DMS53 (cell line): ENCODE measurements around the gene MCMBP.

Source experiments
- DNase-seq: peaks from one replicate; lab custom pipeline; 2025; lab: John Stamatoyannopoulos, UW

Gene MCMBP

DNA sequence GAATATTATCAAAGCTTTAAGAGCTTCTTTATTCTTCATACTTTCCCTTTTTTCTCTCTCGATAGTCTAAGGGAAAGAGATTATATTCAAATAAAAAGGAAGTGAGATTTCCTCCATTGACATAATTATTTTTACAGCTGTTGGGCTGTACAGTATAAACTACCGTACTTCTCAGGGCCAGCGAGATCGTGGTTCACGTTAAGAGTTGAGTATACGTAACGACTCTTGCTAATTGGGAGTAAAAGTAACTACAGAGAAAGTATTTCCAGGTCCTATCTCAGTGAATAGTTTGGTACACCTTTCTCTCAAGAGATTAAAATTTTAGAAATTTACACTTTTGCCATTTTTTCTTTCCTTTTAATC, 89.0 kb downstream of the MCMBP start:
- no peak for DNase-seq

DNA sequence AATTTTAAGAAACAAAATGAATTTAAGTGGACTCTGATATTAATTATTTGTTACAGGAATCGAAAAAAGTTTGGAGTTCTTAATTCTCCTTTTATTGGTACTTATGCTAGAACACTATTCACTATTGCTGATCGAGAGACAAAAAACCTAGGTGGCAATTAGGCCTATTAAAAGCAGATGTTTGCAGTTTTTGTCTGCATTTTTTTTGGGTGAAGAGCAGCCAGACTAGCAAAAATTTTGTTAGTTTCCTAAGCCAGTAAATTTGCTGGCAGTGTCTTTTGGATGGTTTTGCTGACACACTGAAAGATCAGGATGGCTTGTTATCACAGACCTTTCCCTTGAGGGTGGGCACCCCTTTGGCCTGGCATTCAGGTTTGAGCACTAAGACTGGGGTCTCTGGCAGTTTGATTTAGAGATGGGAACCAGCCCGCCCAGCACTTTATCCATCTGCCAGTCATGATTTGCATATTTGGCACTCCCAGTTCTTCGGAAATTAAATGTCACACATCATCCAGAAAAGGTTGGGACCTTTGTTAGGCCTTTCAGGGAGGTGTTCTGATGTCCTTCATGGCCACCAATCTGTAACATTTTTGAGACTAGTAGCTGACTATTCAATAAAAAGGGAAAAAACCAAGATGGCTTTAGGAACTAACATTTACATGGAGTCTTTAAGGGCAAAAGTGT, 89.5 kb downstream of the MCMBP start:
- no peak for DNase-seq

DNA sequence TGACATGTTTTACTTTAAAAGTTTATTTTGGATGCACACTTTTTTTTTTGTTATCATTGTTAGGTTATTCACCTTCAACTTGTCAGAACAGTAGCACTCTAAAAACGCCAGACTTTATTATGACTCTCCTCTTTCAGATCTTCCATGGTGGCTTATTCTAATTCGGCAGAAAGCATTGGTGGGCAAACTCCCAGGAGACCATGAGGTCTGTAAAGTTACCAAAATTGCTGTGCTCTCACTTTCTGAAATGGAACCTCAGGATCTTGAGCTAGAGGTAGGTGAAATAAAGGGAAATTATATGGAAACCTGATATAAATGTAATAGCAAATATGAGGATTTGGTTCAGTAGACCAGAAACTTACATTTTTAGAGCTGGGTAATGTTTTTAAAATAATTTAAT, 91.1 kb downstream of the MCMBP start:
- no peak for DNase-seq

DNA sequence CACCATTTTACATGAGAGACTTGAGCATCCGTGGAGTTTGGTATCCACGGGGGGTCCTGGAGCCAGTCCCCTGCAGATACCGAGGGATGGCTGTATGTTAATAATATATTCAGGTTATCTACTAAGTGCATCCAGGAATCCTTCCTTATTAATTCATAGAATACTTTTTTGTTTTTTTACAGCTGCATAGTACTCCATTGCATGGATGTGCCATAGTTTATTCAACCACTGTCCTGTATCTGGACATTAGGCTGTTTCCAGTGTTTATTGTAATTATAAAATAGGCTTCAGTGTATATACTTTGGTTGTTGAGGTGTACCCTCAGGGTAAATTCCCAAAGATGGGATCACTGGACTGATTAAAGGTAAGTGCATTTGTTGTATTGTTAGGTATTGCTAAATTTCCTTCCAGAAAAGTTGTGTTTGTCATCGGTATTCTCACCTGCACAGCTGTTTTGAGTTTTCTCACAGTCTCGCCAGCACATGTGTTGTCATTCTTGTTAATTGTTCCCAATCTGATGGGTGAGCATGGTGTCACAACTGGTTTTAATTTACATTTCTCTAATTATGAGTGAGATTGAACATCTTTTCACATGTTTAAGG, 91.7 kb downstream of the MCMBP start:
- DNase-seq = no peak
